HG02938 (cell line): ENCODE results near the gene EPX.

Experiments used
- ATAC-seq: cut with Tn5 transposase; IDR thresholded peaks from one replicate; pipeline ENCODE4 v1.9.1; 2021; ENCODE audit warnings: mild to moderate bottlenecking, moderate library complexity; ENCODE audit not compliant: unreplicated experiment

The EPX gene

DNA sequence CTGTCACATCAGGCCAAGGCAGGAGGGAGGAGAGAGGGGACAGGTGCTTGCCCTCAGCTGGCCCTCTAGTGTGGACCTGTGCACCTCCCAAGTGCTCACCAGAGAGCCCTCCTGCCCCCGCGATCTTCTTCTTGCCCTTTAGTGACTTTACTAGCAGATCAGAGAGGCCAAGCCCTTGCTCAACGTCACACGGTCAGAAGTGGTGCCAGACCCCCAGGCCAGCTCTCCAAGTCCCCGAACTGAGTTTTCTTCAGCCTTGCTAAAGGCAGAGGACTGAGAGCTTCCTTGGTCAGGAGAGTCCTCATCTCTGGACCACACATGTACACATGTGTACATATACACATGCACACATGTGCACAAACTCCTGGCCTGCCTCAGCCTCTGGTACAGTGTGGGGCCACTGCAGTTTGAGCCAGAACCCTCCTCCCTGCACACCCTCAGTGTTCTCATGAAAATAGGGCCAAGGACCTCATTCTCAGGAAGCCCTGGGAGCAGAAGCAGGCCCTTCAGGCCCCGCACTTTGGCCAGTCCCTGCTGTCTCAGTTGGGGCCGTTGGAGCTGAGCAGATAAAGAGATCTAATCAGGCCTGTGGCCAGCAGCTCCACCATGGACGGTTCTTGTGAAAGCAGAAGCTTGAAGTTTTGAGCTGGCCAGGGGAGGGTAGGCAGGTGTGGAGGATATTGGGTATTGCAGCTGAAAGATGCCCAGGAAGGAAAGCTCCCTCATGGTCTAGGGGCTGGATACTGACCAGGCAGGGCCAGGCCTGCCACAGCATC lies 7.4 kb upstream of the EPX start:
- no peak for ATAC-seq

DNA sequence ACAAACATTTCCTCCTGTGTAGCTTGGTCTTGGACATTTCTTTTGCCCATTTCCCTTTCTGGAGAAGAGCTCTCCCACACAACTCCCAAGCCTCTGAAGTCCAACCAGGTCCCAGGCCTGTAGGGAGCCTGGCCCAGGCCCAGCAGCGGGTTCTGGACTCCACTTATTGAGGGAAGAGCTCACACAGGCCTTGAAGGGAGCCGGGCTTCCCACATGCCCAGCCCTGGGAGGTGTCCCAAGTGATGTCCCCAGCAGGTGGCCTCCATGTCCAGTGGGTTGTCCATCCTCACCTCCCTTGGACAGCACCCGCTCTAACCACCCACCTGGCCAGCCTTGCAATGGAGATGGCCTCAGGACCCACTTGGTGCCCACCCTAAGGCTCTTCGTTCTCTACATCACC lies 5.9 kb upstream of the EPX start:
- ATAC-seq: no peak

DNA sequence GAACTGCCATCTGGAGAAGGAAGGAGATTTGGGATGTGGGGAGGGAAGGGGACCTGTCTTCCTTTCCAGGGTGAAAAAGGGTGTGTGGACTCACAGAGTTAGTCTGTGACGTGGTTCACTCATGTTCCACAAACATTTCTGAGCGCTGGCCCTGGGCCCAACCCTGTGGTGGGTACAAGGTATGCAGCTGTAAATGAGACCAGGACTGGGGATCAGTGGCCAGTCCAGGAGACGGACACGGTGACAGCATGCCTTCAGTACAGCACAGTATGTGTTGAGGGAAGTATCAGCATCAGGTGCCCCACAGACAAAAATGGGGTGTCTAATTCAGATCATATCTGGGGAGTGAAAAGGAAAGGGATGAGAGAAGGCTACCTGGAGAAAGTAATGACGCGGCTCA lies 5.5 kb upstream of the EPX start:
- no peak for ATAC-seq

DNA sequence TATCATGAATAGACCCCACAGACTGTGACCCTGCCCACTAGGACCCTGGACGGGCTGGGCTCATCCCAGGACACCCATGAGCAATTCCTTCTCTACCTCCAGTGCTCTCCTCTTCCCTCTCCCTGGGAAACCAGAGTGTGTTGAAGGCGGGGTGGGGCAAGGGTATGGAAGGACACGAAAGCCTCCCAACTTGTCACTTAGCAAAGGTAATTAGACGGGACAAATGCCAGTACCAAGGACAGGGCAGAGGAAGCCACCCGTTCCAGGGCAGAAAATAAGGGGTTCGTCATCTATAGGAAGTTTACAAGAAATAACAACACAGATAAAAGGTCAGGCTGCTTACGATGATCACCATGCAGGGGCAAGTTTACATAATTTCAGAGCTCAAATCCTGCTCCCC lies 4.9 kb upstream of the EPX start:
- no peak for ATAC-seq

DNA sequence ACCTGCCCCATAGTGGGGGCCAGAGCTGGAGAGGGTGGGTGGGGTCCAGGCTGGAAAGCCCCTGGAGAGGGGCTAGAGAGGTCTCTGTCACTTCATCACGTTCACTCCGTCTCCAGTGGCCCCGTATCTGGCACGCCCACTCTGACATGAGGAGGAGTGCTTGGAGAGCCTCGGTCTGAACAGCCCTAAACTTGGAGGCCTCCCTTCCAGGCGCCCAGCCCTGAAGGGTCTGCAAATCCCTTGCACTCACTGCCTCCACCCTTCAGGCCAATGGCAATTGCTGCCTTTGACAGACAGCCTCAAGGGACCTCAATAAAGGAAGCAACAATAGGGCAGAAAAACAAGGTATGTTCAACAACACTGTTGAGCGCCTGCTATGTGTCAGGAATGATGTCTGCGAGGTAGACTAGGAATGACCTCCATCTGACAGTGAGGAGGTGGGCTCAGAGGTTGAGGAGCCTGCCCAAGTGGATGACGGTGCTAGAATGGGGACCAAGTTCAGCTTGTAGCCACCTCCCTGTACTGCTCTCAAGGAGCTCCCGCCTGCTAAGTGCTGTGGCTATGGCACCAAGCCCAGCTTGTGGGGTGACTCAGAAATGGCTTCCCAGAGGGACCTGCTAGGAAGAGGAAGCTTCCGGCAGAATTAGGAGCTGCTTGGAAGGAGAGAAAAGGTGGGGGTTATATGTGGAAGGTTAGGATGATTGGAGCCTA lies 2.9 kb upstream of the EPX start:
- ATAC-seq: no peak

DNA sequence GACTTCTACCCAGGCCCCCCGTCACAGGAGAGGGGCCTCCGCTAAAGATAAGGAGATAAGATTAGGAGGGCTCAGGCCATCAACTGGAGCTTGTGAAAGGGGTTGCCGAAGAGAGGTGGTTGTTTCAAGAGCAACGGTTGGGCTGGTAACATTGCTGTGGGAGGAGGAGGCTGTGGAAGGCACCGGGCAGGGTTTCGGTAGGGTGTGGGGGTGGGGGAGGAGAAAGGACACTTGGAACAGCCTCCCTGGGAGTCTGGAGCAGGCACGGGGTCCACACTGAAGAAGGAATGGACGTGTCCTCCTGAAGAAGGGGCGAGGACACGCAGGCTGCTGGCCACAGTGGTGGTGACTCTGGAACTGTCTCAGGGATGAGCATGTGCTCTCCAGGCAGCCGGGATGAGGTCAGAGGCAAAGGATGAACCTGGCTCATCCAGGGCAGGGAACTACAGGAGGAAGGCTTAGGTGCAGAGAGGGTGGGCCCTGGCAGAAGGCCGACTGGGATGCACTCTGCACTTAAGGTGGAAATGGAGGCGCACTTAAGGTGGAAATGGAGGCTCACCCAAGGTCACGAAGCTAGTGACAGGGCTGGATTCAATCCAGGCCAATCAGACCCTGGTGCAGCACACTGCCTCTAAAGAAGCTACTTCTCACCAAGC lies 1.2 kb upstream of the EPX start:
- ATAC-seq: no peak

DNA sequence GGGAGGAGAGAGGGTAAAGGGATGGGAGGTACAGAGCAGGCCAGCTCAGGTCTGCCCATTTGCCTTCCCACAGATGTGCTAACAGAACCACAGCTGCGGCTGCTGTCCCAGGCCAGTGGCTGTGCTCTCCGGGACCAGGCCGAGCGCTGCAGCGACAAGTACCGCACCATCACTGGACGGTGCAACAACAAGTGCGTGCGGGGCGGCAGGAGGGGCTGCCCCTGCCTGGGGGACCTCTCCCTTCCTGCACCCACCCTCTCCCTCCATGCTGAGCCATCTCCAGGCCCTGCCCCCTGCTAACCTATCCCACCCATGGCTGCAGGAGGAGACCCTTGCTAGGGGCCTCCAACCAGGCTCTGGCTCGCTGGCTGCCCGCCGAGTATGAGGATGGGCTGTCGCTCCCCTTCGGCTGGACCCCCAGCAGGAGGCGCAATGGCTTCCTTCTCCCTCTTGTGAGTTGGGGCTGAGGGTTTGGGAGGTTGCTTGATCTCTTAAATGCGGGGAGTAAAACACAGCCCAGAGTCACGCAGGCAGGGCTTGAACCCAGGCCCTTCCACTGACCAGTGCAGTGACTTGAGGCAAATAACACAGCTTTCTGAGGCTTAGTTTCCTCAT lies 1.2 kb downstream of the EPX start:
- no peak for ATAC-seq

DNA sequence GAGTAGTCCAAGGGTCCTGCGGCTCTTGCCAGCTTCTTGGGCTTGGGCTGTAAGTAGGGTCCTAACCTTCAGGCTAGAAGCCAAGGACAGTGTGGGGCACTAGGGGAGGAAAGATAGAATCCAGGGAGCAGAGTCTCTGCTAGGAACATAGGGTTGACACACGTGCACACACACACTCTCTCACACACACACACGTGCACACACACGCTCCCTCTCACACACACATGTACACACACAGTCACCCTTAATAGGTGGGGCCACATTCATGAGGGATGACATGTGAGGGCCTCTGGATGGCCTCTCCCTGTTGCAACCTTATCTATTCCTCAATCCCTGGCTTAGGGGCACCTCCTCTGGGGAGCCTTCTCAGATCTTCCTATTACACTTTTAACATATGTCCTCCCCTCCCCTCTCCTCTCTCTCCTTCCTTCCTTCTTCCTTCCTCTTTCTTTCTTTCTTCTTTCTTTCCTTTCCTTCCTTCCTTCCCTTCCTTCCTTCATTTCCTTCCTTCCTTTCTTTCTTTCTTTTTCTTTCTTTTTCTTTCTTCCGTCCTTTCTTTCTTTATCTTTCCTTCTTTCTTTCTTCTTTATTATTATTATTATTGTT lies 3.1 kb downstream of the EPX start:
- no peak for ATAC-seq

DNA sequence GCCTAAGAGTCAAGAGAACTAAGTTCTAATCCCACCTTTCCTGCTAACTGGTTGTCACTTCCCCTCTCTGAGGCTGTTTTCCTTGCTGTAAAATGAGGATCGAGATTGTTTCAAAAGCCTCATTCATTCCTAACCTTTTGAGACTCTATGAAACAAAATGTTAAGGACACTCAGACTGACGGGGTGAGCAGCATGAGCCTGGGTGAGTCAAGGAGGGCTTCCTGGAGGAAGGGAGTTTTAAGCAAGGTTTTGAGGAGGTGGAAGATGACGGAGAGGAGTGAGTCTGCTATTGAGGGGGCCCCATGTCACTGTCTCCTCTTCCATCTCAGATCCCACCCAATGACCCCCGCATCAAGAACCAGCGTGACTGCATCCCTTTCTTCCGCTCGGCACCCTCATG lies 4.1 kb downstream of the EPX start:
- no peak for ATAC-seq

DNA sequence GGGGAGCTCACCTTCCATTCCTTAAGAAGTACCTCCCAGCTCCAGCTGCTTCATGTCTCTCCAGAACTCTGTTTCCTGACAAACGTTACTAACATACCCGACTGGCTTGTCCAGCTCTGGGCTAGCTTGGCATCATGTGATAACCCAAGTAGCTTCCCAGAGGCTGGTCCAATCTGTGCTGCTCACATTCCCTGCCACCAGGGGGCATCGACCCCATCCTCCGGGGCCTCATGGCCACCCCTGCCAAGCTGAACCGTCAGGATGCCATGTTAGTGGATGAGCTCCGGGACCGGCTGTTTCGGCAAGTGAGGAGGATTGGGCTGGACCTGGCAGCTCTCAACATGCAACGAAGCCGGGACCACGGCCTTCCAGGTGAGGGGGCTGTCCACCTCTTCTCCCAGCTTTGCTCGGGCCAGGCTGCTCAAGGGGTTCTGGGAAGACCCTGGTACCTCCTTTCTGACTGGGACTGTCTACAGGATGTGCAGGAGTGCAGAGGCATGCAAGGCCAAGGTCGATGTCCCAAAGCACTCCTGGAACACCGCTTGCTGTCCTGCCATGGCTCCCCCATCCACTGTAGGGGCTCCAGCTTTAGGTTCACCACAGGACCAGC lies 7.6 kb downstream of the EPX start:
- no peak for ATAC-seq

DNA sequence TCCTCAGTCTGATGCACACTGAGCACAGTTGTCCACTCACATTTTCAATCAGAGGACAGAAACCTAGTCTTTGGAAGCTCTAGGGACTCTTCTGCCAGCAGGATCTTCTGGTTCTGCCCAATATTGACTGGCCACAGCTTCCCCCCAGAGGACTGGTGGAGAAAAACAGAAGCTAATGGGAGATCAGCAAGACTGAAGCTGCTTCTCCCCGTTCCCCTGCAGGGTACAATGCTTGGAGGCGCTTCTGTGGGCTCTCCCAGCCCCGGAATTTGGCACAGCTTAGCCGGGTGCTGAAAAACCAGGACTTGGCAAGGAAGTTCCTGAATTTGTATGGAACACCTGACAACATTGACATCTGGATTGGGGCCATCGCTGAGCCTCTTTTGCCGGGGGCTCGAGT lies 10.3 kb downstream of the EPX start:
- no peak for ATAC-seq

DNA sequence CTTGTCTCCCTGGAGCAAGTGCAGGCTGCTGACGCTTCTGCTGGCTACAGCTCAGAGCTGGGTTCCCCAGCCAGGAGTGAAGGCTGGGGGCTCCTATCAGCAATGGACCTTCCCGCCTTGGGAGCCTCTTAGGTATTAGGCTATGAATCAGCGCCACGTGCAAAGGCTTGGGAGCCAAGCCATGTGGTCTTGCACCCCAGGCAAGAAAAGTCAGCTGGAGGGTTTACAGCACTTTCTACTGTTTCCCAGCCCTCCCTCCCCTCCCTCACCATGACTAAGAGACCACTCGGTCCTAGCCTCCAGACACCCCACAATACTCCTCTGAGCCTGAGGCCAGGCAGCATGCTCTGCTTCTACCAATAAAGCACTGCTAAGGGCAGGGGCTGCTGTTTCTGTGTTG lies 12.3 kb downstream of the EPX start:
- ATAC-seq: no peak

DNA sequence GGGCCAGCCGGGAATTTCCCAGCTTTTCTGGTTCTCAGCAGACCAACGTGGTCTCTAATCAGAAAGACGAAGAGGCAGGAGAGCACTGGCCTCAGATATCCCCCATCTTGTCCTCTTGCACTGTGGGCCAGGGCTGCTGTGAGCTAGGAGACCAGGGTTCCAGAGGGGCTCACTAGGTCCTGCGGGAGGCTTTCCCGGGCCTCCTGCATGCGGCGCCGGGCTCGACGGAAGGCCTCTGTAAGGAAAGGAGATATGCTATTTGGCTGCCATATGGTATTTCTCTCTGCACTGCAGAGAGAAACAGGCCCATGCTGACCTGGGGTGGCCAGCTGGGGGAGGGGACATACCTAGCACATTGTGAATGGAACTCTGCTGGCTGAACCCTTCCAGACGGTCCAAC lies 13.4 kb downstream of the EPX start:
- ATAC-seq: no peak

DNA sequence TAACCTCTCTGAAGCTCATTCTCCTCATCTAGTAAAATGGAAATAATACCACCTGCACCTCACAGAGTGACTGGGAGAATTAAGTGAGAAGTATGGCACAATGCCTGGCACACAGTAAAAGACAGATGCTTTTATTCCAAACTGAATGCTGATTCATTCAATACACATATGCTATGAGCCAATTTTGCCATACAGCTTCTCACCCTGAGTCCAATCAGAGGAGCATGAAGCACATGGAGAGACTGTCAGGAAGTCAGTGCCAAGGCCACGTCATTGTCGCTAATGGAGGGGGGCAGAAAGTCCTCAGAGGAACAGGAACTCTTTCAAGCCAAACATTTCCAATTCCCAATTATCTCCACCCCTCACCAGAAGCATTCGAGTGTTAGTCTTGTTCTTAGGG lies 14.9 kb downstream of the EPX start:
- no peak for ATAC-seq

DNA sequence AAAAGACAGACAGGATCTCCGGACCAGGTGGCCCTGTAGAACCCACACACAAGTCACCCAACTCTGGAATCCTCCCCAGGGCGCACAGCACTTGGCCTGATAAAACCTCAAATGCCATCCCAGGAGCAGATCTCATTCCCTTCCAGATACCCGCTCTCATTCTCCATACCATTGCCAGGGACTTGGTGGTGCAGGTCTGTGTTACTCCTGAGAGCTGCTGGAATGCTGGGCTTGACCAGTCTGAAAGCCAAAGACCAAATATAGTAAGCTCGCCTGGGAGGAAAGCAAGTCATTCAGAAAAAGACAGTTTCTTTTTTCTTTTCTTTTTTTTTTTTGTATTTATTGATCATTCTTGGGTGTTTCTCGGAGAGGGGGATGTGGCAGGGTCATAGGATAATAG lies 15.8 kb downstream of the EPX start:
- ATAC-seq: no peak

DNA sequence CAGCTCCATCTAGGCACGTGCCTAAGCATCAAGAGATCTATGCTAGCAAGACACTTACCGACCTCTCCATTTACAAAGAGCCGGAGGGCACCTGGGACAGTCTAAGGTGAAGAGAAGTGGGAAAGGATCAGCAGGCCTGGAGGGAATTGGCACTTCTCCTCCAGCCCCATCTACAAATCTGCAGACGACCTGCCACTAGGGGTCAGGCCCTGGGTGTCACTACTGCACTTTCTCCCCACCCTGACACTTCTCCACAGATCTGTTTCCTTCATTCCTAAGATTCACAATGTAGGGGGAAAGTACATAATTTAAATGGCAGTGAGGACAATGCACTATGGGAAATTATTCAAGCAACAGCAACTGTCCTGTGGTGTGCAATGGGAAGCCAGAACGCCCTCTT lies 18.4 kb downstream of the EPX start:
- ATAC-seq: no peak

DNA sequence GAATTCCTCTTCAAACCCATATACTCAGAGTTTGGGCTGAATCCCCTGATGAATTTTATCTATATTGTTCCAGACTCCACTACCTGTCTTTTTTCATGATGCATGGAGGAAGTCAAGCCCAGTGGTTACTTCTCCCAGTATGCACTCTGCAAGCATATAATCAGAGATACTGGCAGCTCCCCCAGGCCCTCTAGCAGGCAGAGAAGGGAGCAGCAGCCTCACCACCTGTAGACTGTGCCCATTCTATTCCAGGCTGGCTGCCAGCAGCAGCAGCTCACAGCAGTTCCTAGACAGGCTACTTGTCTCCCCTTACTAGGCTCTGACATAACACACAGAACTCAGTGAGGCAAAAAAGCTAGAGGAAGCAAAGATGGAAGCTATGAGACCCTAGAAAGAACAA lies 23.2 kb downstream of the EPX start:
- no peak for ATAC-seq

DNA sequence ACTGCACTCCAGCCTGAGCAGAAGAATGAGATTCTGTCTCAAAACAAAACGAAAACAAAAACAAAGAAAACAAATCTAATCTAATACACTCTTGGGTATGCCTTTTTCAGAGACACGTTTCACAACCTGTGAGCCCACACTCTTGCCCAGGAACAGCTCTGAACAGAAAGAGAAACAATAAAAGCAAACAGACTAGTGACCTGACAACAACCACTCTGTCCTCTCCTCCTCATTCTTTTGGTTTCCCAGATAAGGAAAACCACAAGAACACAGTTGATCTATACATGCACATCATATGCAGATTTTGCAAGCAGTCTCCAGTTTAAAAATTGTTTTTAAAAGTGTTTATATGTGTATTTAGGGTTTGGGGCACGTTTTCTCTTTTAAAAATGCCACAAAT lies 25.2 kb downstream of the EPX start:
- no peak for ATAC-seq

DNA sequence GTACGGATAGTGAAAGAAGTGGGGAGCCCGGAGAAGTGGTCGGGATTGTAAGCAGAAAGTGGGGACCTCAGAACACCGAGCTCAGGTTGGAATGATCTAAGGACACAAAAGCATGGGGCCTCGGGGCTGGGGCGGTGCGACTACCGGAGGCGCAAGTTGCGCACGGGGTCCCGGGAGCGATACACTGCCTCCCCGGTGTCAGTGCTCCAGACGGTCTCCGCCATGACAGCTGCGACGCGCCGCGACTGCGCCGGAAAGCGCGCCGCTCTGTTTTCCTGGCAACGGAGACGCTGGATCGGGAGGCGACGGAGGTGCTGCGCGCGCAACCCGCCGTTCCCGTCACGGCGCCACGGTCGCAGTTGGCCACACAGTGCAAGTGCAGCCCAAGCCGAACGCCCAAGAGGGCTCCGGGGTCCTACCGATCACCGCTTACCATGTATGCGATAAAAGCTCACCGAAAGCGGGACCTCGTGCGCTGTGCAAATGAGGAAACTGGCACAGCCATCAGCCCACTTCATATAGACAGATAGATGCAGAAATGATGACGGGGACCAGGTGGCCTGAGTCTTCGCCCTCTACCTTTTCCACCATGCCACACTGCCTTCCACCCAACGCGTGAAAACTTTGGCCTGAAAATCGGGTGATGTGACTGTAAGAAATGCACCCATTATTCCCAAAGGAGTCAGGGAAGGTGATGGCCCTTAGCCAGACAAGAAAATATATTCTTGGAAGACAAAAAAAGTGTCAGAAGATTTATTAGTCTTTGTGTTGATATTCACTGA lies 26.7 kb downstream of the EPX start, which contains the start of gene MKS1:
Gene MKS1 (minus strand): TSS at position 249 of the 782 bp plus-strand sequence. CDS start 25 bp downstream, at position 224.
- peak; percentile 92 for ATAC-seq

DNA sequence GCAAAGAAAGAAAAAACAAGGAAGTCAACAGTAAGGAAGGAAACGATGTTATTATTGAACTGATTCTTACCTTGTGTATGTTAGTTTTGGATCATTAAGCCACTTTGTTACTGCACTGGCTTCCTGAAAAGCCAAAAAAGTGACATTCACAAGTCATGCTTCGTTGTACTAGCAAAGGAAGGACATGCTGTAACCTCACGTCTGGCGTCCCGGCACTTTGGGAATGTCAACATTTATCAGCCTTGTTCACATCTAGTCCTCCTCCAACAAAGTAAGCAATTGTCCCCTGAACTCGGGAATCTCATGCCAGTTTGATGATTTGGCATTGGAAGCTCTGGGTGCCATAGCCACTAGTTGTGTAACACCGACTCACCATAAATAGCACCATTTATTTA lies 27.3 kb downstream of the EPX start:
- ATAC-seq: no peak
